Fibroblast of lung (primary cell): Measurements from ENCODE around the gene WFIKKN1. TPM values are rescaled to one million over a fixed set of nuclear protein-coding genes. Genes with fewer than 3 reads are reported as not detected.

Experiments
- DNase-seq, 2 donors: peaks; one replicate each; pipeline versions ENCODE4 v3.0.0 to v3.0.0-alpha.2; 2010; ENCODE audit warnings: low read depth in 2 of 2
- H2AFZ ChIP-seq: 2 replicates; pipeline ENCODE4 v1.5.1; 2012; ENCODE audit warnings: low read length, control low read depth, inconsistent platforms
- H3K27ac ChIP-seq: 2 replicates; pipeline ENCODE4 v1.5.1; 2011; ENCODE audit warnings: low read length, control low read depth; ENCODE audit not compliant: insufficient read depth
- H3K27me3 ChIP-seq: 2 replicates; pipeline ENCODE4 v1.5.1; 2011; ENCODE audit warnings: mild to moderate bottlenecking, low read length; ENCODE audit not compliant: control insufficient read depth, insufficient read depth
- H3K36me3 ChIP-seq: 2 replicates; pipeline ENCODE4 v1.5.1; 2011; ENCODE audit warnings: low read length; ENCODE audit not compliant: control insufficient read depth, insufficient read depth
- H3K4me1 ChIP-seq: 2 replicates; pipeline ENCODE4 v1.5.1; 2011; ENCODE audit warnings: low read length; ENCODE audit not compliant: control insufficient read depth, insufficient read depth; ENCODE audit errors: extremely low read depth
- H3K4me2 ChIP-seq: 2 replicates; pipeline ENCODE4 v1.5.1; 2011; ENCODE audit warnings: low read length, control low read depth; ENCODE audit not compliant: insufficient read depth; ENCODE audit errors: extremely low read depth
- H3K4me3 ChIP-seq, 4 experiments: fragments of 200-600 bp in 1 of 4; sonication (generic) in 1 of 4; replicated peaks in 1 of 4; 2 replicates each; pipeline ENCODE4 v1.5.1; 2011 to 2016; ENCODE audit warnings: low read length in 4 of 4, low read depth in 3 of 4, mild to moderate bottlenecking in 3 of 4, control low read depth in 2 of 4, inconsistent platforms in 1 of 4, mixed read lengths in 1 of 4; ENCODE audit not compliant: insufficient read depth in 1 of 4; ENCODE audit errors: control extremely low read depth in 1 of 4
- H3K79me2 ChIP-seq: 2 replicates; pipeline ENCODE4 v1.5.1; 2012; ENCODE audit warnings: mild to moderate bottlenecking, low read length, inconsistent platforms; ENCODE audit not compliant: control insufficient read depth, insufficient read depth
- H3K9ac ChIP-seq: 2 replicates; pipeline ENCODE4 v1.5.1; 2011; ENCODE audit warnings: mild to moderate bottlenecking, low read length, control low read depth; ENCODE audit not compliant: insufficient read depth
- H3K9me3 ChIP-seq: 2 replicates; pipeline ENCODE4 v1.5.1; 2012; ENCODE audit warnings: low read depth, low read length; ENCODE audit not compliant: control insufficient read depth, insufficient read depth
- H4K20me1 ChIP-seq: 2 replicates; pipeline ENCODE4 v1.5.1; 2011; ENCODE audit warnings: low read length; ENCODE audit not compliant: control insufficient read depth, insufficient read depth; ENCODE audit errors: extremely low read depth
- CTCF ChIP-seq, 2 donors: IDR thresholded peaks in 1 of 2; conservative IDR thresholded peaks in 1 of 2; 1 replicate in 1 of 2; 2 replicates in 1 of 2; pipeline ENCODE4 v1.5.1; 2011 to 2012; ENCODE audit warnings: low read length in 2 of 2, control low read depth in 1 of 2, inconsistent platforms in 1 of 2, low read depth in 1 of 2, mild to moderate bottlenecking in 1 of 2
- EZH2 ChIP-seq: IDR thresholded peaks from 2 replicates; pipeline ENCODE4 v1.5.1; 2012; ENCODE audit warnings: low read length, control low read depth, mild to moderate bottlenecking; ENCODE audit errors: missing control alignments
- polyA plus RNA-seq, 2 donors: library from polyadenylated mRNA; depleted of rRNA in 1 of 2; stranded (reverse) in 1 of 2; unstranded in 1 of 2; fragments of >200 nt; gene quantifications; 2 replicates each; pipeline ENCODE4 v1.2.1, GENCODE V29; 2011 to 2012; ENCODE audit warnings: missing spikeins in 1 of 2
- total RNA-seq: library from RNA; depleted of rRNA; stranded (reverse); fragments of >200 nt; gene quantifications from 2 replicates; pipeline ENCODE4 v1.2.1, GENCODE V29; 2014

Gene WFIKKN1
- total and polyA plus RNA-seq, 2 donors (not counting 1 experiment from before 2014, with no cell fraction given), result 0.17 TPM; not detected in 1

GRCh38 chr16:592518-593306, 38.1 kb upstream of the WFIKKN1 start:
- H2AFZ ChIP-seq, result no peak overlapping the region
- no peak overlapping the region for H3K27ac ChIP-seq
- no peak overlapping the region for H3K4me3 ChIP-seq
- no peaks in the 10 kb centered on the region for H3K27me3 ChIP-seq
- H4K20me1 ChIP-seq, result no peaks in the 10 kb centered on the region
- no peaks in the 10 kb centered on the region for H3K36me3 ChIP-seq
- peaks cover 22% of the 10 kb centered on the region for H3K79me2 ChIP-seq
- peaks cover 9% of the 10 kb centered on the region for H3K4me1 ChIP-seq
- no peak overlapping the region for H3K9ac ChIP-seq
- TF ChIP-seq EZH2 (no peak), CTCF (conservative IDR thresholded peaks at IDR 0.05 in 1 of 2, IDR thresholded peaks at IDR 0.05 in 1 of 2; ENCODE audit: low read depth in 1 of 2, low read length in 2 of 2) (no peak)
- no peak overlapping the region for H3K4me2 ChIP-seq
- peak in 1 of 2 donors; percentile 17 for DNase-seq
- no peaks in the 10 kb centered on the region for H3K9me3 ChIP-seq

GRCh38 chr16:593406-593805, 37.4 kb upstream of the WFIKKN1 start:
- Histone ChIP-seq H4K20me1 (no peaks in the 10 kb centered on the region), H3K9ac (no peak overlapping the region), H2AFZ (no peak overlapping the region), H3K36me3 (no peaks in the 10 kb centered on the region), H3K4me2 (no peak overlapping the region), H3K4me3 (no peak overlapping the region), H3K9me3 (no peaks in the 10 kb centered on the region), H3K79me2 (peaks cover 18% of the 10 kb centered on the region), H3K27ac (no peak overlapping the region), H3K4me1 (peaks cover 5% of the 10 kb centered on the region), H3K27me3 (no peaks in the 10 kb centered on the region)
- no peak for DNase-seq
- TF ChIP-seq CTCF (conservative IDR thresholded peaks at IDR 0.05 in 1 of 2, IDR thresholded peaks at IDR 0.05 in 1 of 2; ENCODE audit: low read depth in 1 of 2, low read length in 2 of 2) (no peak), EZH2 (no peak)

GRCh38 chr16:593807-594206, 37.0 kb upstream of the WFIKKN1 start:
- no peaks in the 10 kb centered on the region for H3K36me3 ChIP-seq
- no peaks in the 10 kb centered on the region for H3K27me3 ChIP-seq
- H3K4me2 ChIP-seq, result no peak overlapping the region
- no peak for DNase-seq
- no peak overlapping the region for H2AFZ ChIP-seq
- H3K4me1 ChIP-seq, result peaks cover 5% of the 10 kb centered on the region
- H3K79me2 ChIP-seq, result peaks cover 18% of the 10 kb centered on the region
- no peak overlapping the region for H3K27ac ChIP-seq
- no peak for TF ChIP-seq EZH2
- no peak for TF ChIP-seq CTCF (conservative IDR thresholded peaks at IDR 0.05 in 1 of 2, IDR thresholded peaks at IDR 0.05 in 1 of 2; ENCODE audit: low read depth in 1 of 2, low read length in 2 of 2)
- H3K9me3 ChIP-seq, result no peaks in the 10 kb centered on the region
- no peaks in the 10 kb centered on the region for H4K20me1 ChIP-seq
- no peak overlapping the region for H3K4me3 ChIP-seq
- H3K9ac ChIP-seq, result no peak overlapping the region
